ENCODE results near the gene GMIP.
"Not testable (repeated sequence)": the region's sequence is repeated elsewhere in the genome, so short reads cannot be mapped to it uniquely, and the experiment has no call there.

The GMIP gene

GRCh38 chr19:19602136-19602712 lies 41.2 kb downstream of the GMIP start:
- H3K4me1 ChIP-seq (ENCODE audit: insufficient read depth, insufficient read length): peaks cover 7% of the 10 kb centered on the region

GRCh38 chr19:19600793-19601330 lies 42.6 kb downstream of the GMIP start:
- no peak overlapping the region for H3K9ac ChIP-seq (ENCODE audit: insufficient read length, low read depth)
- H3K36me3 ChIP-seq (ENCODE audit: insufficient read depth, insufficient read length, low read length): peaks cover 27% of the 10 kb centered on the region
- DNase-seq (ENCODE audit: low read depth, low spot score): no peak
- H3K27me3 ChIP-seq (ENCODE audit: insufficient read depth, insufficient read length): no peaks in the 10 kb centered on the region
- TF ChIP-seq ZNF274 (IDR thresholded peaks at IDR 0.05; ENCODE audit: low read depth, low read length) (no peak), SUZ12 (IDR thresholded peaks at IDR 0.05; ENCODE audit: extremely low read depth, insufficient read depth, insufficient read length) (no peak), YY1 (IDR thresholded peaks at IDR 0.05; ENCODE audit: insufficient read depth, insufficient read length) (no peak)
- peaks cover 5% of the 10 kb centered on the region for H3K4me1 ChIP-seq (ENCODE audit: insufficient read depth, insufficient read length)
- H3K4me3 ChIP-seq (ENCODE audit: insufficient read length, low read depth): no peak overlapping the region
- H3K9me3 ChIP-seq (ENCODE audit: insufficient read depth, low read length): no peaks in the 10 kb centered on the region

More at GRCh38 chr19:19602136-19602712, 41.2 kb downstream of the GMIP start:
- no peaks in the 10 kb centered on the region for H3K27me3 ChIP-seq (ENCODE audit: insufficient read depth, insufficient read length)
- no peaks in the 10 kb centered on the region for H3K9me3 ChIP-seq (ENCODE audit: insufficient read depth, low read length)
- TF ChIP-seq YY1 (IDR thresholded peaks at IDR 0.05; ENCODE audit: insufficient read depth, insufficient read length) (no peak), ZNF274 (IDR thresholded peaks at IDR 0.05; ENCODE audit: low read depth, low read length) (no peak), SUZ12 (IDR thresholded peaks at IDR 0.05; ENCODE audit: extremely low read depth, insufficient read depth, insufficient read length) (no peak)
- no peak overlapping the region for H3K4me3 ChIP-seq (ENCODE audit: insufficient read length, low read depth)
- H3K9ac ChIP-seq (ENCODE audit: insufficient read length, low read depth): no peak overlapping the region
- no peak for DNase-seq (ENCODE audit: low read depth, low spot score)
- H3K36me3 ChIP-seq (ENCODE audit: insufficient read depth, insufficient read length, low read length): peaks cover 26% of the 10 kb centered on the region

GRCh38 chr19:19598728-19599451 lies 44.6 kb downstream of the GMIP start:
- not testable (repeated sequence) for H3K9ac ChIP-seq (ENCODE audit: insufficient read length, low read depth); H3K9me3 ChIP-seq (ENCODE audit: insufficient read depth, low read length); DNase-seq (ENCODE audit: low read depth, low spot score); H3K27me3 ChIP-seq (ENCODE audit: insufficient read depth, insufficient read length); H3K4me1 ChIP-seq (ENCODE audit: insufficient read depth, insufficient read length); H3K4me3 ChIP-seq (ENCODE audit: insufficient read length, low read depth)
- H3K36me3 ChIP-seq (ENCODE audit: insufficient read depth, insufficient read length, low read length): peaks cover 38% of the 10 kb centered on the region

GRCh38 chr19:19597809-19598306 lies 45.6 kb downstream of the GMIP start:
- TF ChIP-seq ZNF274 (IDR thresholded peaks at IDR 0.05; ENCODE audit: low read depth, low read length) (no peak), YY1 (IDR thresholded peaks at IDR 0.05; ENCODE audit: insufficient read depth, insufficient read length) (no peak), SUZ12 (IDR thresholded peaks at IDR 0.05; ENCODE audit: extremely low read depth, insufficient read depth, insufficient read length) (no peak)
- Histone ChIP-seq H3K27me3 (ENCODE audit: insufficient read depth, insufficient read length) (no peaks in the 10 kb centered on the region), H3K4me3 (ENCODE audit: insufficient read length, low read depth) (no peak overlapping the region), H3K36me3 (ENCODE audit: insufficient read depth, insufficient read length, low read length) (peaks cover 48% of the 10 kb centered on the region), H3K9ac (ENCODE audit: insufficient read length, low read depth) (no peak overlapping the region), H3K9me3 (ENCODE audit: insufficient read depth, low read length) (no peaks in the 10 kb centered on the region), H3K4me1 (ENCODE audit: insufficient read depth, insufficient read length) (peaks cover 13% of the 10 kb centered on the region)
- DNase-seq (ENCODE audit: low read depth, low spot score): no peak

- Histone ChIP-seq H3K4me3 (ENCODE audit: insufficient read length, low read depth) (no peak overlapping the region), H3K9ac (ENCODE audit: insufficient read length, low read depth) (no peak overlapping the region), H3K36me3 (ENCODE audit: insufficient read depth, insufficient read length, low read length) (peaks cover 49% of the 10 kb centered on the region), H3K9me3 (ENCODE audit: insufficient read depth, low read length) (no peaks in the 10 kb centered on the region), H3K4me1 (ENCODE audit: insufficient read depth, insufficient read length) (peaks cover 24% of the 10 kb centered on the region), H3K27me3 (ENCODE audit: insufficient read depth, insufficient read length) (no peaks in the 10 kb centered on the region)
- no peak for TF ChIP-seq SUZ12 (IDR thresholded peaks at IDR 0.05; ENCODE audit: extremely low read depth, insufficient read depth, insufficient read length)
- no peak for DNase-seq (ENCODE audit: low read depth, low spot score)
Measured at GRCh38 chr19:19595171-19595701, 48.2 kb downstream of the GMIP start.

- no peaks in the 10 kb centered on the region for H3K9me3 ChIP-seq (ENCODE audit: insufficient read depth, low read length)
- peaks cover 49% of the 10 kb centered on the region for H3K36me3 ChIP-seq (ENCODE audit: insufficient read depth, insufficient read length, low read length)
- H3K4me1 ChIP-seq (ENCODE audit: insufficient read depth, insufficient read length): peaks cover 25% of the 10 kb centered on the region
- no peak overlapping the region for H3K4me3 ChIP-seq (ENCODE audit: insufficient read length, low read depth)
- no peak for DNase-seq (ENCODE audit: low read depth, low spot score)
- no peak overlapping the region for H3K9ac ChIP-seq (ENCODE audit: insufficient read length, low read depth)
- H3K27me3 ChIP-seq (ENCODE audit: insufficient read depth, insufficient read length): no peaks in the 10 kb centered on the region
- no peak for TF ChIP-seq SUZ12 (IDR thresholded peaks at IDR 0.05; ENCODE audit: extremely low read depth, insufficient read depth, insufficient read length)
- no peak for TF ChIP-seq ZNF274 (IDR thresholded peaks at IDR 0.05; ENCODE audit: low read depth, low read length)
- TF ChIP-seq YY1 (IDR thresholded peaks at IDR 0.05; ENCODE audit: insufficient read depth, insufficient read length): no peak
Measured at GRCh38 chr19:19594381-19594780, 49.1 kb downstream of the GMIP start.

- TF ChIP-seq ZNF274 (IDR thresholded peaks at IDR 0.05; ENCODE audit: low read depth, low read length) (no peak), SUZ12 (IDR thresholded peaks at IDR 0.05; ENCODE audit: extremely low read depth, insufficient read depth, insufficient read length) (no peak), YY1 (IDR thresholded peaks at IDR 0.05; ENCODE audit: insufficient read depth, insufficient read length) (no peak)
- peaks cover 28% of the 10 kb centered on the region for H3K4me1 ChIP-seq (ENCODE audit: insufficient read depth, insufficient read length)
- no peak for DNase-seq (ENCODE audit: low read depth, low spot score)
- H3K4me3 ChIP-seq (ENCODE audit: insufficient read length, low read depth): no peak overlapping the region
- H3K27me3 ChIP-seq (ENCODE audit: insufficient read depth, insufficient read length): no peaks in the 10 kb centered on the region
- peaks cover 51% of the 10 kb centered on the region for H3K36me3 ChIP-seq (ENCODE audit: insufficient read depth, insufficient read length, low read length)
- no peak overlapping the region for H3K9ac ChIP-seq (ENCODE audit: insufficient read length, low read depth)
- no peaks in the 10 kb centered on the region for H3K9me3 ChIP-seq (ENCODE audit: insufficient read depth, low read length)
Measured at GRCh38 chr19:19592690-19593089, 50.8 kb downstream of the GMIP start.

All from NT2/D1 (cell line).